ENCODE measurements around the gene SPO11. TPM values are rescaled to one million over a fixed set of nuclear protein-coding genes. Genes with fewer than 3 reads are reported as not detected.

Gene SPO11
- total RNA-seq, 1 experiment from 2014 or later = not detected

GRCh38 chr20:57320358-57320757 is 9.2 kb upstream of the SPO11 start:
- no peaks in the 10 kb centered on the region for H3K36me3 ChIP-seq (ENCODE audit: control insufficient read depth in 1 of 2, insufficient read depth in 2 of 2, low read length in 2 of 2)
- no peaks in the 10 kb centered on the region for H3K79me2 ChIP-seq (ENCODE audit: insufficient read depth, low read length)
- H2AFZ ChIP-seq (ENCODE audit: low read depth, low read length, poor library complexity, severe bottlenecking) = no peak overlapping the region
- no peaks in the 10 kb centered on the region for H4K20me1 ChIP-seq (ENCODE audit: insufficient read depth)
- H3K4me1 ChIP-seq (ENCODE audit: control insufficient read depth in 1 of 2, insufficient read depth in 2 of 2, low read length in 2 of 2) = peaks cover 10 to 18% of the 10 kb centered on the region in 2 experiments
- H3K4me2 ChIP-seq (ENCODE audit: low read length) = no peak overlapping the region
- ChIA-PET POLR2A (no interaction called here), RAD21 (ENCODE audit: low non-redundant PET in 1 of 2, low total read pairs in 2 of 2, uncharacterized antibody in 2 of 2, unreplicated experiment in 2 of 2) (no interaction called here), CTCF (interaction anchor here (1.1 kb wide), 1 partner anchor 12 kb away, joined by 5 read pairs; no protein-coding TSS in a partner anchor)
- no TSS peak for BruUV-seq (replicated peaks)
- H3K27ac ChIP-seq (ENCODE audit: low read depth, low read length) = no peak overlapping the region
- ATAC-seq (no peak), DNase-seq (ENCODE audit: low read depth, low spot score) (no peak)
- no peak for TF ChIP-seq EZH2 (IDR thresholded peaks at IDR 0.05)
- TF ChIP-seq CBX3 (IDR thresholded peaks at IDR 0.05; ENCODE audit: low read depth) = no peak
- no peak for TF ChIP-seq POLR2AphosphoS5 (IDR thresholded peaks at IDR 0.05; ENCODE audit: low read depth, low read length)
- TF ChIP-seq ELF1 (IDR thresholded peaks at IDR 0.05; ENCODE audit: borderline replicate concordance, low read depth) = no peak
- no peak for TF ChIP-seq JUND (IDR thresholded peaks at IDR 0.05)
- no peak for TF ChIP-seq CEBPB (IDR thresholded peaks at IDR 0.05; ENCODE audit: low read depth)
- TF ChIP-seq, protein P1, sequence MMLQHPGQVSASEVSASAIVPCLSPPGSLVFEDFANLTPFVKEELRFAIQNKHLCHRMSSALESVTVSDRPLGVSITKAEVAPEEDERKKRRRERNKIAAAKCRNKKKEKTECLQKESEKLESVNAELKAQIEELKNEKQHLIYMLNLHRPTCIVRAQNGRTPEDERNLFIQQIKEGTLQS (IDR thresholded peaks at IDR 0.05) = no peak
- TF ChIP-seq TCF7L2 (IDR thresholded peaks at IDR 0.05; ENCODE audit: borderline replicate concordance, extremely low read depth, insufficient read depth, insufficient read length) = no peak
- no peak for TF ChIP-seq SRF (IDR thresholded peaks at IDR 0.05; ENCODE audit: low read depth)
- no peak for TF ChIP-seq POLR2A (IDR thresholded peaks at IDR 0.05; ENCODE audit: borderline replicate concordance, extremely low read depth, insufficient read depth, insufficient read length)
- no peak for TF ChIP-seq ZBTB33 (IDR thresholded peaks at IDR 0.05; ENCODE audit: extremely low read depth, insufficient replicate concordance, low read length)
- no peak for TF ChIP-seq SP1 (IDR thresholded peaks at IDR 0.05; ENCODE audit: low read depth)
- no peak for TF ChIP-seq EZH2phosphoT487 (IDR thresholded peaks at IDR 0.05; ENCODE audit: borderline replicate concordance)
- no peak for TF ChIP-seq RAD21 (IDR thresholded peaks at IDR 0.05; ENCODE audit: low read depth)
- TF ChIP-seq SIN3A (IDR thresholded peaks at IDR 0.05; ENCODE audit: low read depth) = no peak
- no peak for TF ChIP-seq ZNF274 (IDR thresholded peaks at IDR 0.05; ENCODE audit: low read depth, low read length)
- TF ChIP-seq, protein P2, sequence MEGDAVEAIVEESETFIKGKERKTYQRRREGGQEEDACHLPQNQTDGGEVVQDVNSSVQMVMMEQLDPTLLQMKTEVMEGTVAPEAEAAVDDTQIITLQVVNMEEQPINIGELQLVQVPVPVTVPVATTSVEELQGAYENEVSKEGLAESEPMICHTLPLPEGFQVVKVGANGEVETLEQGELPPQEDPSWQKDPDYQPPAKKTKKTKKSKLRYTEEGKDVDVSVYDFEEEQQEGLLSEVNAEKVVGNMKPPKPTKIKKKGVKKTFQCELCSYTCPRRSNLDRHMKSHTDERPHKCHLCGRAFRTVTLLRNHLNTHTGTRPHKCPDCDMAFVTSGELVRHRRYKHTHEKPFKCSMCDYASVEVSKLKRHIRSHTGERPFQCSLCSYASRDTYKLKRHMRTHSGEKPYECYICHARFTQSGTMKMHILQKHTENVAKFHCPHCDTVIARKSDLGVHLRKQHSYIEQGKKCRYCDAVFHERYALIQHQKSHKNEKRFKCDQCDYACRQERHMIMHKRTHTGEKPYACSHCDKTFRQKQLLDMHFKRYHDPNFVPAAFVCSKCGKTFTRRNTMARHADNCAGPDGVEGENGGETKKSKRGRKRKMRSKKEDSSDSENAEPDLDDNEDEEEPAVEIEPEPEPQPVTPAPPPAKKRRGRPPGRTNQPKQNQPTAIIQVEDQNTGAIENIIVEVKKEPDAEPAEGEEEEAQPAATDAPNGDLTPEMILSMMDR (IDR thresholded peaks at IDR 0.05 in 2 of 3, conservative IDR thresholded peaks at IDR 0.05 in 1 of 3; ENCODE audit: borderline replicate concordance in 1 of 3, insufficient read depth in 1 of 3, low read depth in 2 of 3, low read length in 2 of 3) = no peak
- H3K9me2 ChIP-seq (ENCODE audit: insufficient read depth) = no peaks in the 10 kb centered on the region
- no peaks in the 10 kb centered on the region; the same call in 1 of the 2 replicates for H3K27me3 ChIP-seq (ENCODE audit: insufficient read depth, low read length)
- intact Hi-C loops (cut with micrococcal nuclease) = no loop called here
- H3K4me3 ChIP-seq (replicated peaks in 1 of 2; ENCODE audit: low read depth in 1 of 2, low read length in 2 of 2) = no peak overlapping the region
- no peak overlapping the region for H3K9ac ChIP-seq (ENCODE audit: low read length)
- H3K9me3 ChIP-seq (ENCODE audit: control insufficient read depth in 1 of 2, insufficient read depth in 1 of 2, low read depth in 1 of 2, low read length in 2 of 2) = no peaks in the 10 kb centered on the region
